Measurements from ENCODE around the gene MYO10.
A peak's percentile ranks its signal among the peaks of the same experiment; 100 is the strongest.

Gene MYO10

DNA sequence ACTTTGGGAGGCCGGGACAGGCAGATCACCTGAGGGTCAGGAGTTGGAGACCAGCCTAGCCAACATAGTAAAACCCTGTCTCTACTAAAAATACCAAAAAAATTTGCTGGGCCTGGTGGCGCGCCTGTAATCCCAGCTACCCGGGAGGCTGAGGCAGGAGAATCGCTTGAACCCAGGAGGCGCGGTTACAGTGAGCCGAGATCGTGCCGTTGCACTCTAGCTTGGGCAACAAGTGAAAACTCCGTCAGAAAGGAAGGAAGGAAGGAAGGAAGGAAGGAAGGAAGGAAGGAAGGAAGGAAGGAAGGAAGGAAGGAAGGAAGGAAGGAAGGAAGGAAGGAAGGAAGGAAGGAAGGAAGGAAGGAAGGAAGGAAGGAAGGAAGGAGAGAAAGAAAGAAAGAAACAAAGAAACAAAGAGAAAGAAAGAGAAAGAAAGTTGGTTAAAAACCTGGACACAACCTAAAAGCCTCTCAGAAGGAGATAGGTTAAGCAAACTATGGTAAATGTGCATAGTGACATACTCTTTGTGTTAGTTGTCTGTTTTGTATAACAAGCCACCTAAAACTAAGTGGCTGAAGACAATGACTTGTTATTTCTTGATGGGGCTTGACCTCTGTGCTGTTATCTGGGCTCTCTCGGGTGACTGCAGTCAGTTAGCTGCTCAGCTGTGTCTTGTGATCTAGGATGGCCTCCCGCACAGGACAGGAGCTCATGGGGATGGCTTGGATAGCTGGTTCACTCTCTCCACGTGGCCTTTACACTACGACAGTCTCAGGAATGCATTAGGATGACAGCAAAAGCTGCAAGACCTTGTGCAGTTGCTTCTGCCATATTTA, 8.0 kb upstream of the MYO10 start:
- DNase-seq (ENCODE audit: low read depth in 2 of 3, low spot score in 2 of 3), result no peak

DNA sequence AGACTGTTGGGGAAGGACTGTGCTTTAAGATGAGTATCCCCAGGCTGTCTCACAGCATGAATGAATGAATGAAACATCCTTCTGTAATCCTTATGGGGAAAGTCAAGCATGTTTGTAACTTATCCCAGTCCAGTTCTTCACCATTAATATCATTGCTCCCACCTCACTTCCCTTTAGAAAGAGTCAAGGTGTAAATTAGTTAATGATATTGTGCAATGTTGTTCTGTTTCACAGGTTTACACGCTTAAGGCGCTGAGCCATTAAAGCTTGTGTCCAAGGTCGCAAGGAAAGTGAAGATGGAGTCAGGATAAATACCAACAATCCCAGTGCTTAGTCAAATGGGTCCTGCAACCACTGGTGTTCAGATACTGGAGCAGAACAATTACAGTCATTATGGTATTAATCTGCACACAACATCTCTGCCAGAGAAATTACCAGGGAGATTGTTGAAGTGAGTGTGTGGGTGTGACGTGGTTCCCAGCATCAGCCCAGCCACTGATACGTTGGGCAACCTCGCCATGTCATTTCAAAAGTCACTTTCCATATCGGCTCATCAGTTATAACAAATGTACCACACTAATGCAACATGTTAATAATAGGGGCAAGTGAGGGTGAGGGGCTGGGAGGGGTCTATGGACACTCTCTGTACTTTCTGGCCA, 1.5 kb upstream of the MYO10 start:
- no peak for DNase-seq (ENCODE audit: low read depth in 2 of 3, low spot score in 2 of 3)

DNA sequence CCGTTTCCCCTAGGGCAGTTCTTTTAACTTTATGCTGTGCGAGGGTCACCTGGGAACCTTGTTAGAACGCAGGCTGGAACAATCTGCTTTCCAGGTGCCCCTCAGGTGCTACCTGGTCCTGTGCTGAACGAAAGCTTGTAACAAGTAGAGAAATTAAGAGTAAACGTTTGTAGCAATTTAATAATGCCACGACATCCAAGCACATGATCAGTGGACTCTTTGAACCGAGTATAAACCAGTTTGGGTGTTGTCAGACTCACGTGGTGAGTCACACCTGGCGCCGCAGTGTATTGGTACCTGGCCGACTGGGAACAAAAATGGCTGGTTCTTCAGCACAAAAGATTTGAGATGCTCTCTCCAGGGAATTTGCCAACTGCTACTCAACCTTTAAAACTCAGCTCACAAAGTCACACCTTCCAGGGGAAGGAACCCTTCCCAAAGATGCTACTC, 926 bp upstream of the MYO10 start:
- no peak for DNase-seq (ENCODE audit: low read depth in 2 of 3, low spot score in 2 of 3)

DNA sequence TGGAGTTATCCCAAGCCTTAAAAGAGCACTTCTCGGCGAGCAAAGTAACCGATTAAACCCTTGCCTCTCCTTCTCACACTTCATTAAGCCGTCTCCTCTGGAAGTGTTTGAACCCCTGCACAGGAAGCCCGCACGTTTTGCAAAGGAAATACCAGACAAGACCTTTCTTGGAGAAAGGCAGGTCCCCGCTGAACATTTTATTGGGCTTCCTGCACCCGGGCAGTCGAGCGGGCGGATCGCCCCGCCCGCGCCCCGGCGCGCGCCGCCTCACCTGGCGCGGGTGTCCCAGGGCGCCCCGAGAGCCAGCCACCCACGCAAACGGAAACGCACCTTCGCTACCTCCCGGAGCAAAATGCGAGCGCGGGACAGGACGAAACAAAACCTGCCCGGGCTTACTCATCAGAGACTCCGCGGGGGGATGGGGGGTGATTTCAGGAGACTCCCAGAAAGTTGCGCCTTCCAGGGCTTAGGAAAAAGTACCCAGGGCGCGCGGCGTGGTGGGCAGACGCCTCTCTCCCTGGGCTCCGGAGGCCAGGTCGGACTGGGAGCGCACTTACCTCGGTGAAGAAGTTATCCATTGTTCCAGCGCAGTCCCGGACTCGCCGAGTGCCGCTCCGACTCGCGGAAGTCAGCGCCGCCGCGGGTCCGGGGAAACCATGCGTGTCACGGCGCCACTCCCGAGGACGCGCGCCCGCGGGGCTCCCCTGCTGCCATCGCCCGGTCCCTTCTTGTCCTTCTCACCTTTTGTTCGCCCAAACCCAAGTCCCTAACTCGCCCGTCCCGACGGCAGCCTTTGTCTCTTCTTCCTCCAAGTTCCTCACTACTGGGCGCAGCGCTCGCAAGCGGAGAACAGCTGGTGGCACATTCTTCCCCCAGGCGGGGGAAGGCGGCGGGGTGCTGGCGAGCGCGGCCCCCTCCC, 598 bp downstream of the MYO10 start:
- DNase-seq (ENCODE audit: low read depth in 2 of 3, low spot score in 2 of 3), result peak in 2 of 3 experiments; percentile 1 to 6

DNA sequence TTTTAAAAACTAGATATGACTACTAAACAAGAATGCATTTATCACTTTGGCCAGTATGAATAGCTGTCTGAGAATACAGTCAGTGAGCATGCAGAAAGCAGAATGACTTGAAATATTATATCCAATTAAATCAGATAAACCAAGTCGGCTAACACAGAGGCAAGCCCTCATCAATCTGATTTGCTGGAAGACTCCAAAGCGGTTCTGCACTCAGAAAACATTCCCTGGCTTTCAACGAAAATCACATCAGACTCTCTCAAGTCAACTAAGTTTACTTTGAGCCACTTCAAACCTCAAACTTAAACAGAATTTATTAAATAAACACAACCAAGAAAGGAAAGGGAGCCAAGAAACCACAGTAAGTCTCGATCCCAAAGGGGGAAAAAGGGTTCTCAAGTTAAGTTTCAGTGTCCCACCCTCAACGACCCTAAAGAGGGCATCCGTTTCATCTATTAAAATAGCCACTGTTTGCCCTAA, 1.4 kb downstream of the MYO10 start:
- DNase-seq (ENCODE audit: low read depth in 2 of 3, low spot score in 2 of 3), result no peak

DNA sequence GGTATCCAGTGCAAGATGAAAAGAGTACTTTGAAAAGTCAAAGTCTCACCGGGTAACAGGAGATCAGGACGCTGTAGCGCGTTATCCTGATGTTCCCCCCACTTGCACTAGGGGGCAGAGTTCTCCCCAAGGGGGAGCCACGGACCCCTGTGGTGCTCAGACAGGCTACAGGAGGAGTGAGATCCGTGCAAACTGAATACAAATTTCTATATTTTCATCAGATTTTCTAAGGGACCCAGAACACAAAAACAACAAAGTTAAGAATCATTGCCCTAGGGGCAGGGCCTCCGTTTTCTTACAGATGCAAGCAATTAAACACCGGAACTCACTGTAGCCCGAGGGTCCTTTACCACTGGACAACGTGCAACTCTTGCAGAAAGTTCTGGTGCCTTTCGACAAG, 2.0 kb downstream of the MYO10 start:
- DNase-seq (ENCODE audit: low read depth in 2 of 3, low spot score in 2 of 3), result peak in 2 of 3 experiments; percentile 3 to 4

DNA sequence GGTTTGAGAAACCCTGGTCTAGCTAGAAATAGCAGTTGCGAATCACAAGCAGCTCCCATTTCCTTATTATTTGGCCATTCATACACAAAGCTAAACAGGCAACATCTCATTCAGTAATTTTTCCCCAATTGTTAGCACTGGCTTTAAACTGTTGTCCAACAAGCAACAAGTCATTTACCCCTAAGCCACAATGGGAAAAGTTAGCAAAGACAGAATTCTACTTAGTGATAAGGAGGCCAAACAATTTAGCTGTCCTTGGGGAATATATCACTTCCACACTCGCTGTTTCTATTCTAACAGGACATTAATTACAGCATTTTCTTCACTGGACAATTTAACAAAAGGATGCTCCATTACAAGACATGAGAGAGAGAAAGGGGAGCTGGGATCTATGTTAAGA, 2.8 kb downstream of the MYO10 start:
- no peak for DNase-seq (ENCODE audit: low read depth in 2 of 3, low spot score in 2 of 3)

DNA sequence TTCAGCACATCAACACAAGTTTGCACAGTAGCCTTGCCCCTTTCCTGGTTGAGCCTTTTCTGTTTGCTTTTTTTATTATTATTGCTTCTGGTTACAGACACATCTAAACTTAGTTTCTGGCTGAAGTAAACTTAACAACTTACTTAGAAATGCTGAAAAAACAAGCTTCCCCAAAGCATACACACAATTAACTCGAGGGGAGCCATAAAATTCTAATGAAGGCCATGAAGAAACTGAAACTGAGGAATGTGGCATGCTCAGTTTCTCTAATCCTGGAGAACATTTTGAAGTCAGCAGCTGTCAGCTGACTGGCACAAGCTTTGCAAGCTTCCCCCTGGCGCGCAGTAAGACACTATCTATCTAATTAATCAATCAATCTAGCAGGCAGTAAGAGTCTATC, 3.7 kb downstream of the MYO10 start:
- DNase-seq (ENCODE audit: low read depth in 2 of 3, low spot score in 2 of 3), result no peak

DNA sequence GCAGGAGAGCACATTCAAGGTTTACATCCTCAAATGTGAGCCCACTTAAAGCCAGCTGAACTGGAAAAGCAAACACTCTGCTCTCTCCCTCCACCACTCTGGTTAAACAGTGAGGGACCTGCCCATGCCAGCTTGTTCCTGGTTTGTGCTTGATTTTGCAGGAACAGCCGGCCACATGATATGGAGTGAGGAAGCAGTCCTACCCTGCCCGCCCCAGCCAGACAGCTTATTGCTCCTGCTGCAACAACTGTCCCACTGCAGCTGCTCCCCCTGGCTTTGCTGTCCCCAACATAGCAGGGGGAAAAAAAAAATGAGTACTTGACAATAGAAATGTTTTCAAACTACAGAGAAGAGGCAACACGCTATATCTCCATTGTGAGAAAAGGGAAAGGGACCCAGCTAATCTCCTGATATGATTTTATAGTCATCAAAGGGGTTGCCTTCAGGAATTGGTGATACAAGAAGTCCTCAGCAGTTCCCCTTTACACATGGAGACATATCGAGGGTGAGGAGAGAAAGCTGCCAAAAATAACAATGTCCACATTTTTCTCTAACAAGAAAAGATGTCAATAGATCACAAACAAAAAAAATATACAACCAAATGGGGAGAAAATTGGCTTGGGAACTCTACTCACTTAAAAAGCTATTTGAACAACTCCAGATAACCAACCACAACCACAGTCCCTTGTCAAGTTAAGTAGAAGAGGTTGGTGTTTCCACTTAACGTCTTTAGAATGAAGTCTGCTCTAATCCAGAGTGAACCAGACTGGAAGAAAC, 4.6 kb downstream of the MYO10 start:
- DNase-seq (ENCODE audit: low read depth in 2 of 3, low spot score in 2 of 3), result no peak

DNA sequence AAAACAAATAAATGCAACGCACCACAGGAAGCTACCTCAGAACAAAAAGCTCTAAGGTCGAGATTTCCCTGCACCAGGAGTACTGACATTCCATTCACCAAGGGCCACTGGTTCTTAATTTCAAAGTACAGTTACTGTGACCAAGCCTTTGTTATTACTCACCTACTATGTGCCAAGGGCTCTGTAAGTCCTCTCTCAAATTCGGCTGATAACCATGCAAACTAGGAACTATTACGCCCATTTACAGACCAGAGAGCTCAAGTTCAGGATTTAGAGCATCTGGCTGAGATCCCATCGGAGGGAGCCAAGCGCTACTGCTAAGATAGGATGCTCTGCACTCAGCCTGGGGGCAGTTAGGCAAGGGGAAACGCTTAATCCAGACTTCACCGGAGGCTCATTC, 5.6 kb downstream of the MYO10 start:
- DNase-seq (ENCODE audit: low read depth in 2 of 3, low spot score in 2 of 3), result no peak

DNA sequence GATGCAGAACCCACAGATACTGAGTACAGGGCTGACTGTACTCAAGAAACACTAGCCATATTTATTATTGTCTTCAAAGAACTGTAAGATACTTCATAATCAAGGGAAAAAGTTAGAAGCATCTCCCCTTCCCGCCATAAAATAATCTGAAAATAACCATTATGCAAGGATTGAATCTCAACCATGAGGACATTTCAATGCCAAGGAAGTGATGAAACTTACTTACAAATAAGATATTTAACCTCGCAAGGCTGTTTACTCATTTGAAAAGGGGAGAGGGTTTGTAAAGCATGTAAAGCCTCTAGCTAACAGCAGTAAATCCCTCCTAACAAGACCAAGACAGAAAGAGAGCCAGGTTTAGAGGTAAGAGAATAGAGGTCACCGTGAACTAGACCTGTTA, 6.3 kb downstream of the MYO10 start:
- DNase-seq (ENCODE audit: low read depth in 2 of 3, low spot score in 2 of 3), result no peak

DNA sequence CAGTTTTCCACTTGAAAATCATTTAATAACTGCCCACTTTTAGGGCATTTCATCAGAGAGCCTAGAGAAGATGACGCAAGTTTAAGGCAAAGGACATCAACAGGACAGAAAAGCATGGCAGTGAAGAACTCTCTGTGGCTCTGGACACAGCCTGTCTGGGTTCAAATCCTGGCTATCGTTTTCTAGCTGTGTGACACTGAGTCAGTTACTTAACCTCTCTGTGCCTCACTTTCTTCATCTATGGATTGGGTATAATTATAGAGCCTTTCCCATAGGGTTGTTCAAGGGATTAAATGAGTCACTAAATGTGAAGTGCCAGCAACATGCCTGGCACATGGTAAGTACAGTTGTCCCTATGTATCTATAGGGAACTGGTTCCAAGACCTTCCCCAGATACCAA, 6.7 kb downstream of the MYO10 start:
- no peak for DNase-seq (ENCODE audit: low read depth in 2 of 3, low spot score in 2 of 3)

DNA sequence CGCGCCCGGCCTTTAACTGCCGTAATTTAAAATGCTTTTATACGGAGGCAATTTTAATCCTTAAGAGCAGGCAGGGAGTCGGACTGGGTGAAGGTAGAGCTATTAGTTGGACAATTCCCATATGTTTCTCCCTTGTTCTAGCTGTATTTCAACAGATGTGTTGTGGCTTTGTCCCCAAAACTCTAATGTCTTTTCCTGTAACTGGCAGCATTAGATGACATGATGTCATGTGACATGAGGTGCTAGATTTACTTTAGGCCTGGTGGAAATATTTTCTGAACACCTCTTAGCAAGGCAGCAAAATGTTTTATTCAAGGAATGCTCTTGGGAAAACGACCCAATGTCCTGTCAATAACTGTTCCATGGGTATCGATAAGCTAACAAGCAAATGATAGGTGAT, 8.5 kb downstream of the MYO10 start:
- DNase-seq (ENCODE audit: low read depth in 2 of 3, low spot score in 2 of 3), result no peak

DNA sequence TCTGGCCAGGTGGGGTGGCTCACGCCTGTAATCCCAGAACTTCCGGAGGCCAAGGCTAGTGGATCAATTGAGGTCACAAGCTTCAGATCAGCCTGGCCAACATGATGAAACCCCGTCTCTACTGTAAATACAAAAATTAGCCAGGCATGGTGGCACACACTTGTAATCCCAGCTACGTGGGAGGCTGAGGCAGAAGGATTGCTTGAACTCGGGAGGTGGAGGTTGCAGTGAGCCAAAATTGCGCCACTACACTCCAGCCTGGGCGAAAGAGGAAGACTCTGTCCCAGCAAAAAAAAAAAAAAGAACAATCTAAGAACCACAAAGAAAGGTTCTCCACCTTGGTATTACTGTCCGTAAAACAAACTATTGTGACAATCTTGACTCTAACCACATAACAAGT, 9.7 kb downstream of the MYO10 start:
- DNase-seq (ENCODE audit: low read depth in 2 of 3, low spot score in 2 of 3), result no peak

DNA sequence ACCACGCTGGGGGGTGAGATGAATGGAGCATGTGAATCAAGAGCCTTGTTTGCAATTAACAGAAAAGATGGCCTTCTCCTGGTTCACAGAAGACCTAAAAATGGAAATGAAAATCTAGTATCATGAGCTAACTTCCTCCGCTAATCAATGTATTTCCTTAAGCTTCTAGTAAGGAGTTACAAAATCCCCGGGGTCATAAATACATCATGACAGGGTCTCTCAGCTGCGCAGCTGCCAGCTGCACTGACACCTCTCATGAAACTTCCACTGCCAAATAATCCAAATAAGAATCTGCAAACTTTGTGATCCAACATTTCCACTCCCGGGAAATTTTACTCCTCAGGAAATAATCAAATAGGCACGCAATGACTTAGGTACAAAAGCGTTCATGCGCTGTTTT, 11.9 kb downstream of the MYO10 start:
- DNase-seq (ENCODE audit: low read depth in 2 of 3, low spot score in 2 of 3), result no peak

DNA sequence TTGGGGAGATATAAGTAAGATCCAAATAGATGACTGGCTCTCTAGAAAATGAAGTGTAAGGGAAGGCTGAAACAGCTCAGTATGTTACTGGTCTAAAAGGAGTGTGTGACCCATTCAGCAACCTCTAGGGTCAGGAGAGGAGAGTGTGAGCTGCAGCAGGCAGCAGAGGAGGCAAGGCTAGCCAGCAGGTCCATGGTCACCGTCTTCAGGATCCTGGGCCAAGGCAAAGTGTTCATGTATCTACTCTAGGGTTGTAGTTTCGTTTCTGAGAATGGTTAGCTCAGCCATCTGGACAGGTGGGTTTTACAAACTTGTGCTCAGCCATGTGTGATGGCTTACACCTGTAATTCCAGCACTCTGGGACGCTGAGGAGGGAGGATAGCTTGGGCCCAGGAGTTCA, 13.7 kb downstream of the MYO10 start:
- DNase-seq (ENCODE audit: low read depth in 2 of 3, low spot score in 2 of 3), result no peak

DNA sequence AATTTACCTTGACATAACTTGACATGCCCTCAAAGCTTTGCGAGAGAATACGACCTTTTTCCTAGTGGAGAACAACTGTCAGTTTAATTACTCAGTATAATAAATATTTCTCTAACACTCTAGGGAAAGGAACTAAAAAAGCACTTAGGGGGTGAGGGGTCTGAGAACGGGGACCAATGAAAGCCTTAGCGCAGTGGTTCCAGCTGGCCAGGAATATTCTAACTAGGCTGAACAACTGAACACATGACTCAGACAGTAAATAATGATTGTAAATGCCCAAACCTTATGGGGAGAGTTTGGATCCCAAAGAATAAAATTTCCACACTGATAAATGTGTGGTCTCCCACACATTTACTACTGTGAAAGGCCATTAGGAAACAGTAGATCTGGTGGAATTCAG, 14.9 kb downstream of the MYO10 start:
- DNase-seq (ENCODE audit: low read depth in 2 of 3, low spot score in 2 of 3), result no peak

DNA sequence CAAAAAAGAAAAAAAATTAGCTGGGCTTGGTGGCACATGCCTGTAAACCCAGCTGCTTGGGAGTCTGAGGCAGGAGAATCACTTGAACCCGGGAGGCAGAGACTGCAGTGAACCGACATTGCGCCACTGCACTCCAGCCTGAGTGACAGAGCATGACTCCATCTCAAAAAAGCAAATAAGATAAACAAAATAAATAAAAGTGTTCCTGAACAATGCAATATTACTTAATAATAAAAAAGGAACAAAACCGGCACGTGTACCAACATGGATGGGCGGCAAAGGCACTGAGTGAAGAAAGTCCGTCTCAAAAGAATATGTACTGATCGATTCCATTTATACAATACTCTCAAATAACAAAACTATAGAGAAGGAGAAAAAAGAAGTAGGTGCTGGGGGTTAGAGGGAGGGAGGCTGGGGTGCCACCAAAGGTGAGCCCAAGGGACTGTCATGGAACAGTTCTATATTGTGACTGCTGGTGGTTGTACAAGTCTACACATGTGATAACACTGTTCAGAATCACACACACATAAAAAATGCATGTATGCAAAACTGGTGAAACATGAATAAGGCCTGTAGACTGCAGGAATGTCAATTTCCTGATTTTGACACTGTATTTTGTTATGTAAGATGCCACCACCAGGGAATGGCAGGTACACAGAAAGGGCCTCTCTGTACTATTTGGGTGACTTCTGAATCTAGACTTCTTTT, 15.8 kb downstream of the MYO10 start:
- no peak for DNase-seq (ENCODE audit: low read depth in 2 of 3, low spot score in 2 of 3)

DNA sequence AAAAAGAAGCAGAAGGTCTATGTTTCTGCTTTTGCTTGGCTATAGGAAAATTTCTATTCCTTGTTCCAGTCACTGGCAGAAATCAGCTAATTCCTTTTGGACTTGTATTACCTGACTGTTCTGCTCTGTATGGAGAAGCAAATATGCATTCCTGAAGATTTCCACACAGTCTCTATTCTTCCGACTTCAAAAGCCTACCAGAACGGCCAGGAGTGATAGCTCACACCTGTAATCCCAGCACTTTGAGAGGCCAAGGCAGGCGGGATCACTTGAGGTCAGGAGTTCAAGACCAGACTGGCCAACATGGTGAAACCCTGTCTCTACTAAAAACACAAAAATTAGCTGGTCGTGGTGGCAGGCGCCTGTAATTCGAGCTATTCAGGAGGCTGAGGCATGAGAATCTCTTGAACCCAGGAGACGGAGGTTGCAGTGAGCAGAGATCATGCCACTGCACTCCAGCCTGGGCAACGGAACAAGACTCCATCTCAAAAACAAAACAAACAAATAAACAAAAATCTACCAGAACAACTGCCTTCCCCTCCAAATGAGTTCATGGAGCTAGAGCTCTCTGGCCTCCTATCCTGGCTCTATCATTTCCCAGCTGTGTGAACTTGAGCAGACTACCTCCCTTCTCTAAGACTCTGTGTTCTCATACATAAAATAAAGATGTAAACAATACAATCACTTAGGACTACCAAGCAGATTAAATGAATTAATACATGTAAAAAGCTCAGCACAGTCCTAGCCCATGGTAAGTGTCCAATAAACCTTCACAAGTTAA, 17.0 kb downstream of the MYO10 start:
- DNase-seq (ENCODE audit: low read depth in 2 of 3, low spot score in 2 of 3), result no peak
